ENCODE measurements around the gene PCNX1.

- no peak for TF ChIP-seq CTCF (IDR thresholded peaks at IDR 0.05)
- no peak for TF ChIP-seq POLR2A (IDR thresholded peaks at IDR 0.05)
Measured at GRCh38 chr14:71022939-71023338, 115.7 kb downstream of the PCNX1 start.

All from adrenal gland (tissue), 5 donors.